ENCODE measurements around the gene DCUN1D2. TPM values are rescaled to one million over a fixed set of nuclear protein-coding genes. Genes with fewer than 3 reads are reported as not detected.

DCUN1D2 gene
- total RNA-seq, 2 experiments from 2014 or later = 9.2 to 16.5 TPM

DNA sequence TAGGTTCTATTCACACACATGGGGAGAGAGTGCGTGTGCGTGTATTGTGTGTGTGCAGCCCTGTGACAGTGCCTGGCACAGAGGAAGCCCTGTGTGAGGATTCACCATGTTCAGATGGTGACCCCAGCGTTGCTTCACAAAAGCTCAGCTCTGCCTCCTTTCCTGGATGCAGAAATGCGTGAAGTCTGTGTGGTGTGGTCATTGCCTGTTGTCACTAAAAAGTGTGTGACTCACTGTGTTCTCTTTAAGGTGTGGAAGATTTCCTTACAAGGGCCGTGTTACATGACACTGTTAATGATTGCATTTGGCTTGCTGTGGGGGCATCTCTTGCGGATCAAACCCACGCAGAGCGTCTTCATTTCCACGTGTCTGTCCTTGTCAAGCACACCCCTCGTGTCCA, 19.5 kb upstream of the DCUN1D2 start:
- Histone ChIP-seq H3K4me3 (ENCODE audit: low read depth, low read length, poor library complexity, severe bottlenecking) (no peak overlapping the region), H3K4me2 (ENCODE audit: low read length) (no peak overlapping the region), H2AFZ (ENCODE audit: low read length) (no peak overlapping the region), H3K36me3 (ENCODE audit: insufficient read depth, low read length) (no peaks in the 10 kb centered on the region), H3K9me3 (ENCODE audit: low read length) (no peaks in the 10 kb centered on the region), H4K20me1 (ENCODE audit: insufficient read depth, low read length) (no peaks in the 10 kb centered on the region), H3K79me2 (ENCODE audit: insufficient read depth, low read depth, low read length) (no peaks in the 10 kb centered on the region), H3K4me1 (ENCODE audit: insufficient read depth, low read length, poor library complexity, severe bottlenecking) (no peaks in the 10 kb centered on the region), H3K27ac (ENCODE audit: low read depth, low read length, poor library complexity, severe bottlenecking) (no peak overlapping the region), H3K9me2 (ENCODE audit: insufficient read depth, low read length) (no peaks in the 10 kb centered on the region)
- no peak for DNase-seq (ENCODE audit: low spot score)
- TF ChIP-seq, protein P1, sequence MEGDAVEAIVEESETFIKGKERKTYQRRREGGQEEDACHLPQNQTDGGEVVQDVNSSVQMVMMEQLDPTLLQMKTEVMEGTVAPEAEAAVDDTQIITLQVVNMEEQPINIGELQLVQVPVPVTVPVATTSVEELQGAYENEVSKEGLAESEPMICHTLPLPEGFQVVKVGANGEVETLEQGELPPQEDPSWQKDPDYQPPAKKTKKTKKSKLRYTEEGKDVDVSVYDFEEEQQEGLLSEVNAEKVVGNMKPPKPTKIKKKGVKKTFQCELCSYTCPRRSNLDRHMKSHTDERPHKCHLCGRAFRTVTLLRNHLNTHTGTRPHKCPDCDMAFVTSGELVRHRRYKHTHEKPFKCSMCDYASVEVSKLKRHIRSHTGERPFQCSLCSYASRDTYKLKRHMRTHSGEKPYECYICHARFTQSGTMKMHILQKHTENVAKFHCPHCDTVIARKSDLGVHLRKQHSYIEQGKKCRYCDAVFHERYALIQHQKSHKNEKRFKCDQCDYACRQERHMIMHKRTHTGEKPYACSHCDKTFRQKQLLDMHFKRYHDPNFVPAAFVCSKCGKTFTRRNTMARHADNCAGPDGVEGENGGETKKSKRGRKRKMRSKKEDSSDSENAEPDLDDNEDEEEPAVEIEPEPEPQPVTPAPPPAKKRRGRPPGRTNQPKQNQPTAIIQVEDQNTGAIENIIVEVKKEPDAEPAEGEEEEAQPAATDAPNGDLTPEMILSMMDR (conservative IDR thresholded peaks at IDR 0.05; ENCODE audit: low read length) = no peak
- no peak for TF ChIP-seq EZH2phosphoT487 (IDR thresholded peaks at IDR 0.05; ENCODE audit: borderline replicate concordance, low read depth, low read length)
- ChIA-PET POLR2A (no interaction called here), CTCF (ENCODE audit: unreplicated experiment) (no interaction called here)
- BruUV-seq (replicated peaks) = no TSS peak
- intact Hi-C loops (cut with micrococcal nuclease; ENCODE audit: unreplicated experiment) = no loop called here

DNA sequence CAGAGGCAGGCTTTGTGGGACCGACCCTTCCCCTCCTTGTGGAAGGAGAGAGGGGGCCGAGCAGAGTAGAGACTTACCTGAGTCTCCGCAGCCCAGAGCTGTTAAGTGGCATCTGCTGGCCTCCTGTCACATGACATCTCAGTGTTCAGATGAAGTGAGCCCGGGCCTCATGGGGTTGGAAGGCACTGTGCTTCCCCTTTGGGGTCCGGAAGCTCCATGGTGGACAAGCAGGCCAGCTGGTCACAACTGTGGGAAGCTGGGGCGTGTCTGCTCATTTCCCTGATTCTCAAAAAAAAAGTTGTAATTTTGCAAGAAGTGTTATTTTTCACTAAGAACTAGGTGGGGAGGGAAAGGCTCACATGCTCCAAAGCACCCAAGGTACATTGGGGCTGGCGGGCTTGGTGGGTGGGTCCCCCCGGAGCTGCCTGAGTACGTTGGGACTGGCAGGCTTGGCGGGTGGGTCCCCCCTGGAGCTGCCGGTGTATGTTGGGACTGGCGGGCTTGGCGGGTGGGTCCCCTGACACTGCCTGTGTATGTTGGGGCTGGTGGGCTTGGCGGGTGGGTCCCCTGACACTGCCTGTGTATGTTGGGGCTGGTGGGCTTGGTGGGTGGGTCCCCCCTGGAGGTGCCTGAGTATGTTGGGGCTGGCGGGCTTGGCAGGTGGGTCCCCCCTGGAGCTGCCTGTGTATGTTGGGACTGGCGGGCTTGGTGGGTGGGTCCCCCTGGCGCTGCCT, 18.2 kb upstream of the DCUN1D2 start:
- ChIA-PET CTCF (ENCODE audit: unreplicated experiment) (interaction anchor here (0.5 kb wide), 1 partner anchor 191 kb away, joined by 5 read pairs; no protein-coding TSS in a partner anchor), POLR2A (no interaction called here)
- Histone ChIP-seq H4K20me1 (ENCODE audit: insufficient read depth, low read length) (no peaks in the 10 kb centered on the region), H2AFZ (ENCODE audit: low read length) (no peak overlapping the region), H3K4me3 (ENCODE audit: low read depth, low read length, poor library complexity, severe bottlenecking) (no peak overlapping the region), H3K4me1 (ENCODE audit: insufficient read depth, low read length, poor library complexity, severe bottlenecking) (no peaks in the 10 kb centered on the region), H3K27ac (ENCODE audit: low read depth, low read length, poor library complexity, severe bottlenecking) (no peak overlapping the region), H3K36me3 (ENCODE audit: insufficient read depth, low read length) (no peaks in the 10 kb centered on the region), H3K9me2 (ENCODE audit: insufficient read depth, low read length) (no peaks in the 10 kb centered on the region), H3K9me3 (ENCODE audit: low read length) (no peaks in the 10 kb centered on the region), H3K4me2 (ENCODE audit: low read length) (no peak overlapping the region), H3K79me2 (ENCODE audit: insufficient read depth, low read depth, low read length) (no peaks in the 10 kb centered on the region)
- DNase-seq (ENCODE audit: low spot score) = no peak
- no TSS peak for BruUV-seq (replicated peaks)
- intact Hi-C loops (cut with micrococcal nuclease; ENCODE audit: unreplicated experiment) = no loop called here
- no peak for TF ChIP-seq EZH2phosphoT487 (IDR thresholded peaks at IDR 0.05; ENCODE audit: borderline replicate concordance, low read depth, low read length)
- TF ChIP-seq, protein P1 (conservative IDR thresholded peaks at IDR 0.05; ENCODE audit: low read length) = no peak
